Lower leg skin (tissue), 4 donors: ENCODE results near the gene TFPI2. TPM values are rescaled to one million over a fixed set of nuclear protein-coding genes. Genes with fewer than 3 reads are reported as not detected.

ENCODE experiments used
- DNase-seq, 2 donors: peaks; one replicate each; pipeline ENCODE4 v3.0.0-alpha.2; 2019; ENCODE audit warnings: low spot score in 2 of 2
- H3K4me3 ChIP-seq: fragments of 200-600 bp; sonication (generic); 2 replicates; pipeline ENCODE4 v1.5.1; 2017; ENCODE audit warnings: mild to moderate bottlenecking, low read depth; ENCODE audit not compliant: poor library complexity, severe bottlenecking
- CTCF ChIP-seq, 3 donors: fragments of 450-650 bp; IDR thresholded peaks; one replicate each; pipeline ENCODE4 v1.5.1; 2016; ENCODE audit warnings: antibody characterized with exemption in 3 of 3, mild to moderate bottlenecking in 3 of 3, moderate library complexity in 2 of 3
- POLR2A ChIP-seq, 2 donors: fragments of 450-650 bp; IDR thresholded peaks; one replicate each; pipeline ENCODE4 v1.6.1; 2016 to 2017; ENCODE audit warnings: antibody characterized with exemption in 2 of 2, mild to moderate bottlenecking in 1 of 2, moderate library complexity in 1 of 2
- WGBS, 2 donors: methylation state at CpG; one replicate each; pipeline ENCODE4 v1.1.5; 2018; 5-methylcytosine and 5-hydroxymethylcytosine counted together
- intact Hi-C: fragments of 100-400 bp; cut with DNase I; formaldehyde crosslinking; loops from one replicate; pipeline ENCODE4 v1.15.0; 2023; ENCODE audit warnings: low total_unique reads
- total RNA-seq, 4 donors: library from RNA; depleted of rRNA; stranded (reverse); fragments of >200 nt; gene quantifications; one replicate each; pipeline ENCODE4 v1.1.0, GENCODE V29; 2016

The TFPI2 gene
- total RNA-seq, 4 donors from 2014 or later: 0.12 to 4.2 (median 0.46) TPM; not detected in 1

- no peak overlapping the region for H3K4me3 ChIP-seq
- intact Hi-C loops: no loop called here
- no peak for TF ChIP-seq POLR2A (IDR thresholded peaks at IDR 0.05)
- WGBS, 2 donors: 30 to 31% methylated on average over 4 of the region's 4 CpGs
- no peak for DNase-seq
Observed at GRCh38 chr7:93836116-93836515, 54.4 kb downstream of the TFPI2 start.

DNA sequence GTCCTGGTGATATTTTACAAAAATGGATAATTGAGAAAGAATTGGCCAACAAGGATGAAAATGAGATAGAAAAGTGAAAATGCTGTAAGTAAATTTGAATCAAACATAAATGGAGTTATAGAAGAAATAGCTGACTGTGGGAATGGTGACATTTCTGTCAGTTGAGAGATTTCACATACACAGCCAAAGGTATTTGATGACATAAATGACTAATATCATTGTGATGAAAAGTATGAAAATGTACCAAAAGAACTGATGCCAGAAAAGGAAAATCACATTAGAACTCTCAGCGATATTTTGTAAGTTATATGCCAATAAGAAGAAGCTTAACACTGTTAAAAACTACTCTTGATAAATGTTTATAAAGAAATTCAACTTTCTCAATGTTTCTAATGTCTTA lies 54.9 kb downstream of the TFPI2 start:
- intact Hi-C loops: no loop called here
- WGBS, 2 donors: 60 to 67% methylated on average over 1 of the region's 1 CpG
- DNase-seq: no peak
- TF ChIP-seq CTCF (IDR thresholded peaks at IDR 0.05): no peak
- TF ChIP-seq POLR2A (IDR thresholded peaks at IDR 0.05): no peak
- H3K4me3 ChIP-seq: no peak overlapping the region

Other genes starting within 250 kb of the TFPI2 start
- gene GNGT1, start 15.8 kb upstream of the TFPI2 start, total RNA-seq: not detected
- 1 to 10 TPM; 3.8 to 7.8 (median 5.2) TPM for gene GNG11, start 31.0 kb upstream of the TFPI2 start, total RNA-seq
- 10 to 100 TPM in 3 of 4 donors, 1 to 10 TPM in 1; 9.4 to 19.6 (median 15.8) TPM for gene BET1, start 113.6 kb upstream of the TFPI2 start, total RNA-seq